WI38 (cell line): ENCODE results near the gene LMTK3.

Experiments
- H3K4me3 ChIP-seq: 2 replicates; pipeline ENCODE4 v1.5.1; 2011; ENCODE audit warnings: low read depth, mild to moderate bottlenecking, control low read depth, low read length
- CTCF ChIP-seq: IDR thresholded peaks from 2 replicates; pipeline ENCODE4 v1.5.1; 2012; ENCODE audit warnings: low read depth, mild to moderate bottlenecking, control low read depth, low read length

Gene LMTK3

GRCh38 chr19:48481846-48482639 is 29.6 kb downstream of the LMTK3 start:
- TF ChIP-seq CTCF = no peak
- no peak overlapping the region for H3K4me3 ChIP-seq

GRCh38 chr19:48480558-48481500 is 30.8 kb downstream of the LMTK3 start:
- H3K4me3 ChIP-seq = 0 out of 2 replicates have a peak overlapping the region, but pooled peaks have one; percentile 18
- TF ChIP-seq CTCF = no peak

- H3K4me3 ChIP-seq = 0 out of 2 replicates have a peak overlapping the region, but pooled peaks have one; percentile 18
- TF ChIP-seq CTCF = no peak
Measured at GRCh38 chr19:48480183-48480557, 31.5 kb downstream of the LMTK3 start.

GRCh38 chr19:48479686-48480085 is 31.9 kb downstream of the LMTK3 start:
- TF ChIP-seq CTCF = no peak
- H3K4me3 ChIP-seq = no peak overlapping the region

GRCh38 chr19:48478339-48479256 is 33.0 kb downstream of the LMTK3 start:
- H3K4me3 ChIP-seq = no peak overlapping the region
- TF ChIP-seq CTCF = no peak

- no peak overlapping the region for H3K4me3 ChIP-seq
- TF ChIP-seq CTCF = no peak
Measured at GRCh38 chr19:48477698-48478338, 33.8 kb downstream of the LMTK3 start.
